HG03039 (cell line): ENCODE measurements around the gene PDAP1.
"Not testable (repeated sequence)": the region's sequence is repeated elsewhere in the genome, so short reads cannot be mapped to it uniquely, and the experiment has no call there.

Experiments
- ATAC-seq: cut with Tn5 transposase; IDR thresholded peaks from one replicate; pipeline ENCODE4 v1.9.1; 2021; ENCODE audit warnings: mild to moderate bottlenecking, moderate library complexity; ENCODE audit not compliant: unreplicated experiment

PDAP1 gene

GRCh38 chr7:99408379-99409191 is at the start of gene PDAP1, which contains the start of gene BUD31:
Gene PDAP1 (minus strand): TSS chr7:99408597. CDS start chr7:99408548, 49 bp downstream.
Gene BUD31 (plus strand): TSS chr7:99408969. CDS start chr7:99411093, 2,124 bp downstream.
- ATAC-seq = peak; percentile 82

DNA sequence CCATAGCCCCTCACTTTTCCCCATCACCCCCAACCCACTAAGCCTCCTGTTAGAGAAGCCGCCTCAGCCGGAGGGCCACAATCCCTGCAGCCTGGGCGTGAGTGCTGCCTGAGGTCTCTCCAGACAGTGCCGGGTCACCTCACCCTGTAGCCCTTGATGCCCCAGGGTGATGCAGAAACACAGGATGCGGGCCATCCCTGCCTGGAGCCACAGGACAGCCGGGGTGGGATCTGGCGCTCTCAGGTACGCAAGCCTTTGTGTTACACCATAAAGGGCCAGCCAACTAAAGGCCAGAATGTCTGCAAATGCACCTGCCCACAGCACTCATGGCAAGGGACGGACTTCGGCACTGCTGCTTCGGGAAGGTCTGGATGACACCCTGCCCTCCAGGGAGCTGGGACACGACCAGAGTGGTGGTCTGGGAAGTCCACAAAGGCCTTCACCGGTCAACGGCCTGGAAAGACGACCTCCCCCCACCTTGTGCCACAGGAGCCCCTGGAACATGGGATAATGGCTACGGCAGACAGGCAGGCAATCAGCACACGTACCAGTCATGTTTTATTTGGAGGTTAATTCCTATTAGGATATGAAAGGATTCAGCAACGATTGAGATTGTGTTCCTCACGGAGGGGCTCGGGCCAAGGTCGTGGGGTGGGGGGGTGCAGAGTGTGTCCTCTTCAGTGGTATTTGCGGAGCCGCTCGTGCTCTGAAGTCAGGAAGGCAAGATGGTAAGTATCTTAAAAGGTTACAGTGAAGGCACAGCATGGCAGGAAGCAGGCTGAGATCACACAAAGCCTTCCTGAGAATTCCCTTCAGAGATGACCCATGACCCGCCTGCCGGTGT is 49.5 kb upstream of the PDAP1 start:
- no peak for ATAC-seq

DNA sequence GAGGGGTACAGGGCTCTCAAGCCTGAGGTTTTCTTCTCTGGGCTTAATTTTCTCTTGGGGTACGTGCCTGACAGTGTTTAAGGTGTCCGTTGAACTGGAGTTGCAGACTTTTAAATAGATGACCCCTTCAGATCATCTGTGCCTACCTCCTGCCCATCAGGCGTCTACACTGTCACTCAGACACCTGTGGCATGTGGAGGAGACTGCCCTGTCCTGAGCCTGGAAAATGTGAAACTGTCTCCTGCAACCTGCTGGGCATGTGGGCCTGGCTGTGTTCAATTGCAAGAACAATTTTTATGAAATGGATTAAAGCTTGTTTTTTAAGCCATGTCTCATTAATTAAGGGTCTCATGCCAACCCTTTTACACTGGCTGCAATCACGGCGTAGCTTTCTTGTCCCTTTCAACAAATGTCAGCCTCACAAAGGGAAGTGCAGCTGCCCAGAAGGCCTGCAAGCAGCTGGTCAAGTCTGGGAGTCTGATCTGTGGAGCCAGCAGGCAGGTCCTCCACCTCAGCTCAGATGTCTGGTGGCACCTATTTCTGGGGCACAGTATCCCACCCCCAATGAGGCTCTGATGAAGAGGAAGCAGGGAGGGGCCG is 48.8 kb upstream of the PDAP1 start:
- ATAC-seq = no peak

DNA sequence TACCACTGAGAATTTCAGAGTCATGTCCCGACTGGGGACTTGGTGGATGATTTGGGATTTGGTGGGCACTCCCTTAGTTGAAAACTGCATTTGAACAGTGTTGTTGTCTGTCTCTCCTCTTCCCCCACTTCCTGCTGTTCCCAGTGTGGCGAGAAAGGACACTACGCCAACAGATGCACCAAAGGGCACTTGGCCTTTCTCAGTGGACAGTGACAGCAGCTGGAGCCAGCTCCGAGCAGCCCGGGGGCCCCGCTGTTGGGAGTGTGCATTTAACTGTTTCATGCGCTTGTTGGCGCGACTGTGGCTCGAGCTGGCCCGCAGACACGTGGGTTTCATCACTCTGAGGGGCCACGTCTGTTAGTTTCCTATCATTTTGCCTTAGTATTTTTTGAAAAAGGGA is 47.9 kb upstream of the PDAP1 start:
- ATAC-seq = no peak

- ATAC-seq = no peak
Measured at GRCh38 chr7:99455874-99456273, 47.5 kb upstream of the PDAP1 start.

DNA sequence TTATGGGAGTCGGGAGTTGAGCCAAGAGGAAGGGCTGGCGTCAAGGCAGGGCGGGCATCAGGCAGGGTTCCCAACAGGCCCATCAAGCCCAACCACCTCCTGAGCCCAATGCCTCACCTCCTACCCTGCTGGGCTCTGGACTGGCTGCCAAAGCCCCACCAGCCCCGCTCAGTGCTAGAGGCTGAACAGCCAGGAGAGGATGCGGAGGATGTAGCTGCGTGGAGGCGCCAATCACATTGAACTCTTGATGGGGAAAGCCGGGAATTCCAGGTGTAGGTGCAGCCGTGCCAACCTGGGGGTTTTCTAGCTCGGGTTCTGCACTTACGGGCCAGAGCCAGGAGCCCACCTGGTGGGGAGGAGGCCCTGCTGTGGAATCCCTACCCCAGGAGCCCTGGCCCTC is 44.7 kb upstream of the PDAP1 start:
- no peak for ATAC-seq

DNA sequence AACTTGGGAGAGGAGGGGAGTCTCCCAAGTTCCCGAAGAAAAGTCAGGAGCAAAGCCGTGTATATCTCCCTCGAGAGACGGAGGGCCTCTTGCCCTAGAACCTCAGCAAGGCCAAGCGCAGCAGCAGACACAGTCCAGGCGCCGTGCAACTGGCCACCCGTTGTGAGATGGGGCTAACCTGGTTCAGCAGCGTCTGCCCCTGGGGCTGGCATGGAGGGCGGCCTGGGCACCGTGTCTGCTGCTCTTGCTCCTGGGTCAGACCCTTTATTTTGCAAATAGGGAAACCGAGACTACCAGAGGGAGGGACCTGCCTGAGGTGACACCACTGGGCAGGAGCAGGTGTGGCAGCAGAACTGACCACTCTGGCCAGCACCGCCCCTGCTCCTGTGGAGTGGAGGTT is 44.1 kb upstream of the PDAP1 start:
- no peak for ATAC-seq

- no peak for ATAC-seq
Measured at GRCh38 chr7:99451936-99452335, 43.5 kb upstream of the PDAP1 start.

DNA sequence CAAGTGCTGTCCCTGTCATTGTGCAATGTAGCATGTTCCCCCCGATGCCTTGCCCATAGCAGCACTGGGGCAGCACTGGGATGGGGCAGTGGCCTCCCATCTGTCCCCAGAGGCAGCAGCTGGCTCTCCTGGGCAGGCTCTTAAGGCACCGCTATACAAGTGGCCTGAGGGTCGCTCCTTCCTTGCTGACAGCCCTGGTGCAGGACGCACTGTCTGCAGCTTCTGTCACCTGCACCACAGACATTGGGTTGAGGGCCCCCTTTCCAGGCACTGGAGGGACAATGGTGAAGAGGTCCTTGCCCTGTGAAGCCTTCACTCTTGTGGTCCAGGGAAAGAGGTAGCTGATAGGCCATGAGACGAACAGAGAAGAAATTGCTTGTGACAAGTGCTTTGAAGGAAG is 40.9 kb upstream of the PDAP1 start:
- no peak for ATAC-seq

GRCh38 chr7:99448855-99449254 is 40.5 kb upstream of the PDAP1 start:
- no peak for ATAC-seq

- no peak for ATAC-seq
Measured at GRCh38 chr7:99447943-99448342, 39.5 kb upstream of the PDAP1 start.

GRCh38 chr7:99446096-99446495 is 37.7 kb upstream of the PDAP1 start:
- ATAC-seq = no peak

DNA sequence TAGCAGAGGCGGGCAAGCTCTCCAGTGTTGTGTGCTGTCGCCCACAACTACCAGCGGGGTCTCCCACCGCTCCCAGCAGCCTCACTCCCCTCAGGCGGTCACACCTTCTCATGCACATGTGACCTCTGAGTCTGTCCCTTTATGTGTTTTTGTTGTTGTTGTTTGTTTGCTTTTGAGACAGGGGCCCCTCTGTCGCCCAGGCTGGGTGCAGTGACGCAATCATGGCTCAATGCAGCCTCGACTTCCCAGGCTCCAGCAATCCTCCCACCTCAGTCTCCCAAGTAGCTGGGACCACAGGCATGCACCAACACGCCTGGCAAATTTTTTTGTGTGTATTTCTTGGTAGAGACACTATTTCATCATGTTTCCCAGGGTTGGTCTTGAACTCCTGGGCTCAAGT is 31.8 kb upstream of the PDAP1 start:
- ATAC-seq = no peak

DNA sequence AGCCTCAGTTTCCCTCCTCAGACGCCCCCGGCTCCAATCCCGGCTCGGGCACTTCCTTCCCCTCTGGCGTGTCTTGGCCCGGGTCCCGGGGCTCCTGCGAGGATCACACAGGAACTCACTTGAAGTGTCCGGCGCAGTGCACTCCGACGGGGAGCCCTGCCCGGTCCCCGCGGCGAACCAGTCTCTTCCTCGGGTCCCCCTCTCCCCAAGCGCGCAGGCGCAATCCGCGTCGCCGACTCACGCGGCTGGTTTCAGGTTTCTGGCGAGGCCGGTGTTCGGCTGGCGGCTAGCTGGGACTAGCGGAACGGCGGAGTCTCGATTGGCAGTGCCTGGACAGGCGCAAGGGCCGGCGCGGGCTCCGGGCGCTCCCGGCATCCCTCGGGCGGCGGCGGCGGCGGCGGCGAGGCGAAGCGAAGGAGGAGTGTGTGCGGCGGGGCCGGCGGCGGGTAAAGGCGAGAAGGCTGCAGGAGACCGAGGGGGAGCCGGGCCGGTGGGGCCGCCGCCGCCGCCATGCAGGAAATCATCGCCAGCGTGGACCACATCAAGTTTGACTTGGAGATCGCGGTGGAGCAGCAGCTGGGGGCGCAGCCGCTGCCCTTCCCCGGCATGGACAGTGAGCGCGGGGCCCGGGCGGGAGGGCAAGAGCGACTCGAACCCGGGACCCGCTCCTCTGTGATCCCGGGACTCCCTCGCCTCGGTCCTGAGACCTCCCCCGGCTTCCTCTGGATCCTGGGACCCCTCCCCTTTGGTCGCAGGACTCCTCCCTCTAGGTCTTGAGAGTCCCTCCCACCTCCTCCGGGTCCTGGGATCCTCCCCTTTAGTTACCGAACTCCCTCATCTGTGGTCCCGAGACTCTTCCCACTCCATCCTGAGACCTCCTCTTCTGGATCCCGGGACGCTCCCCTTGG is 30.4 kb upstream of the PDAP1 start, which contains the start of the genes CPSF4 and PTCD1:
CPSF4 (plus strand) TSS at position 371 of the 908 bp plus-strand sequence; CDS start at position 511, 140 bp downstream.
PTCD1 (minus strand) TSS at position 226 of the 908 bp plus-strand sequence. CDS start 3,556 bp downstream, outside the sequence.
- peak; percentile 86 for ATAC-seq

- ATAC-seq = no peak
Measured at GRCh38 chr7:99437946-99438572, 29.7 kb upstream of the PDAP1 start.

- no peak for ATAC-seq
Measured at GRCh38 chr7:99433158-99433557, 24.8 kb upstream of the PDAP1 start.

- ATAC-seq = not testable (repeated sequence)
Measured at GRCh38 chr7:99431756-99432540, 23.6 kb upstream of the PDAP1 start.

GRCh38 chr7:99429756-99430155 is 21.4 kb upstream of the PDAP1 start:
- ATAC-seq = no peak
